ENCODE measurements around the gene CCL22.

DNA sequence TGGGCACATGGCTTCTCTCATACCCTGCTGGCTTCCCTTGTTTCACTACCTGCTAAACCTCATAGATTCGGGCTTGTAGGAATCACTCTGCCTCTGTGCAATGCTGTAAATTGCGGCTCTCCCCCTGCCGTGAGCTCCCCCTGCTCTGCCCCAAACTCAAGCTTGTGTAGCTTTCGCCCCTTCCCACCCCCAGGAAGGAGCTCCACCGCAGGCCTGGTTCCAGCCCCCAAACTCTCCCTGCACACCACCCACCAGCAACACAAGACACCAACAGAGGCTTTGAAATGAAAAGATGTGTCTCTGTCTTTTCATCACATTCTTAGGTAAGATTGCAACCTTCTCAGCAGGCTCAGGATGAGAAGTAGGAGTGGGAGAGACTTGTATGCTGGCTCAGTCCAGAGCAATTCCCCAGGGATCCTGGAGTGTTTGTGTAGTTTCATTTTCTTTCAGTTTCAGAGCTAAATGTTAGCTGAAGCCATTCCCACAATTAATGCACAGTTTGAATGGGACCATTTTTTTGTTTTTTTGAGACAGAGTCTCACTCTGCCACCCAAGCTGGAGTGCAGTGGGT lies 27.9 kb downstream of the CCL22 start:
- TF ChIP-seq, protein P1, sequence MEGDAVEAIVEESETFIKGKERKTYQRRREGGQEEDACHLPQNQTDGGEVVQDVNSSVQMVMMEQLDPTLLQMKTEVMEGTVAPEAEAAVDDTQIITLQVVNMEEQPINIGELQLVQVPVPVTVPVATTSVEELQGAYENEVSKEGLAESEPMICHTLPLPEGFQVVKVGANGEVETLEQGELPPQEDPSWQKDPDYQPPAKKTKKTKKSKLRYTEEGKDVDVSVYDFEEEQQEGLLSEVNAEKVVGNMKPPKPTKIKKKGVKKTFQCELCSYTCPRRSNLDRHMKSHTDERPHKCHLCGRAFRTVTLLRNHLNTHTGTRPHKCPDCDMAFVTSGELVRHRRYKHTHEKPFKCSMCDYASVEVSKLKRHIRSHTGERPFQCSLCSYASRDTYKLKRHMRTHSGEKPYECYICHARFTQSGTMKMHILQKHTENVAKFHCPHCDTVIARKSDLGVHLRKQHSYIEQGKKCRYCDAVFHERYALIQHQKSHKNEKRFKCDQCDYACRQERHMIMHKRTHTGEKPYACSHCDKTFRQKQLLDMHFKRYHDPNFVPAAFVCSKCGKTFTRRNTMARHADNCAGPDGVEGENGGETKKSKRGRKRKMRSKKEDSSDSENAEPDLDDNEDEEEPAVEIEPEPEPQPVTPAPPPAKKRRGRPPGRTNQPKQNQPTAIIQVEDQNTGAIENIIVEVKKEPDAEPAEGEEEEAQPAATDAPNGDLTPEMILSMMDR (conservative IDR thresholded peaks at IDR 0.05 in 1 of 2, IDR thresholded peaks at IDR 0.05 in 1 of 2; ENCODE audit: low read depth in 1 of 2, low read length in 2 of 2), result no peak
- no peak for TF ChIP-seq EZH2 (IDR thresholded peaks at IDR 0.05; ENCODE audit: low read length, missing control alignments)
